Glutamatergic neuron (in vitro differentiated cells): ENCODE data around the gene TRIM17. TPM values are rescaled to one million over a fixed set of nuclear protein-coding genes. Genes with fewer than 3 reads are reported as not detected.

Experiments
- DNase-seq: peaks from one replicate; pipeline ENCODE4 v3.0.0; 2022
- H3K27ac Mint-ChIP-seq: one replicate; pipeline ENCODE4 v1.8.0; 2020; ENCODE audit warnings: mild to moderate bottlenecking, mixed read lengths, inconsistent platforms; ENCODE audit not compliant: unreplicated experiment
- H3K27me3 Mint-ChIP-seq: one replicate; pipeline ENCODE4 v1.8.0; 2020; ENCODE audit warnings: mild to moderate bottlenecking, moderate library complexity, mixed read lengths, inconsistent platforms; ENCODE audit not compliant: unreplicated experiment
- H3K36me3 Mint-ChIP-seq: one replicate; pipeline ENCODE4 v1.8.0; 2020; ENCODE audit warnings: mild to moderate bottlenecking, mixed read lengths, inconsistent platforms; ENCODE audit not compliant: unreplicated experiment
- H3K4me1 Mint-ChIP-seq: one replicate; pipeline ENCODE4 v1.8.0; 2020; ENCODE audit warnings: mild to moderate bottlenecking, low read depth, mixed read lengths, inconsistent platforms; ENCODE audit not compliant: unreplicated experiment
- H3K4me3 Mint-ChIP-seq: one replicate; pipeline ENCODE4 v1.8.0; 2020; ENCODE audit warnings: mild to moderate bottlenecking, mixed read lengths, inconsistent platforms; ENCODE audit not compliant: unreplicated experiment
- H3K9me3 Mint-ChIP-seq: one replicate; pipeline ENCODE4 v1.8.0; 2020; ENCODE audit warnings: mild to moderate bottlenecking, moderate library complexity, mixed read lengths, inconsistent platforms; ENCODE audit not compliant: unreplicated experiment
- CTCF ChIP-seq: fragments of 200-600 bp; sonication (generic); IDR thresholded peaks from one replicate; pipeline ENCODE4 v1.5.0; 2021; ENCODE audit not compliant: partially characterized antibody, unreplicated experiment
- total RNA-seq: library from RNA; stranded (reverse); fragmentation: NEBNext Ultra II Directional; extraction: Animal tissue kit (Norgen Biotek cat#: 25700); gene quantifications from one replicate; pipeline ENCODE4 v1.2.1, GENCODE V29; 2021; ENCODE audit not compliant: unreplicated experiment

The TRIM17 gene
- total RNA-seq, 1 donor from 2014 or later, result not detected

- H3K27me3 Mint-ChIP-seq, result peaks cover 8% of the 10 kb centered on the region
- H3K27ac Mint-ChIP-seq, result peak overlapping the region; percentile 28
- TF ChIP-seq CTCF, result no peak
- H3K4me3 Mint-ChIP-seq, result no peak overlapping the region
- no peak for DNase-seq
- peaks cover 15% of the 10 kb centered on the region for H3K4me1 Mint-ChIP-seq
- peaks cover 7% of the 10 kb centered on the region for H3K9me3 Mint-ChIP-seq
- H3K36me3 Mint-ChIP-seq, result no peaks in the 10 kb centered on the region
Observed at GRCh38 chr1:228401782-228402640, 14.7 kb downstream of the TRIM17 start.

GRCh38 chr1:228400692-228401454, 15.8 kb downstream of the TRIM17 start:
- Mint-ChIP-seq H3K27me3 (peaks cover 8% of the 10 kb centered on the region), H3K27ac (peak overlapping the region; percentile 55), H3K4me3 (no peak overlapping the region), H3K36me3 (no peaks in the 10 kb centered on the region), H3K4me1 (peaks cover 15% of the 10 kb centered on the region), H3K9me3 (peaks cover 7% of the 10 kb centered on the region)
- no peak for TF ChIP-seq CTCF
- DNase-seq, result no peak

- DNase-seq, result no peak
- Mint-ChIP-seq H3K9me3 (peaks cover 10% of the 10 kb centered on the region), H3K36me3 (no peaks in the 10 kb centered on the region), H3K4me1 (peaks cover 14% of the 10 kb centered on the region), H3K27me3 (peaks cover 5% of the 10 kb centered on the region), H3K27ac (peak overlapping the region; percentile 55), H3K4me3 (no peak overlapping the region)
- no peak for TF ChIP-seq CTCF
Observed at GRCh38 chr1:228400237-228400651, 16.4 kb downstream of the TRIM17 start.

GRCh38 chr1:228399531-228400236, 17.0 kb downstream of the TRIM17 start:
- DNase-seq, result no peak
- Mint-ChIP-seq H3K27ac (no peak overlapping the region), H3K4me1 (peaks cover 10% of the 10 kb centered on the region), H3K36me3 (no peaks in the 10 kb centered on the region), H3K9me3 (peaks cover 10% of the 10 kb centered on the region), H3K4me3 (no peak overlapping the region), H3K27me3 (peaks cover 5% of the 10 kb centered on the region)
- no peak for TF ChIP-seq CTCF
